Skeletal muscle cell (primary cell): ENCODE measurements around the gene NOL4L.

Experiments used
- DNase-seq: peaks from one replicate; pipeline ENCODE4 v3.0.0-alpha.2; 2010; ENCODE audit warnings: low read depth
- H3K4me3 ChIP-seq: 2 replicates; pipeline ENCODE4 v1.5.1; 2011; ENCODE audit warnings: low read depth, mild to moderate bottlenecking, control low read depth, low read length, moderate library complexity

NOL4L gene

DNA sequence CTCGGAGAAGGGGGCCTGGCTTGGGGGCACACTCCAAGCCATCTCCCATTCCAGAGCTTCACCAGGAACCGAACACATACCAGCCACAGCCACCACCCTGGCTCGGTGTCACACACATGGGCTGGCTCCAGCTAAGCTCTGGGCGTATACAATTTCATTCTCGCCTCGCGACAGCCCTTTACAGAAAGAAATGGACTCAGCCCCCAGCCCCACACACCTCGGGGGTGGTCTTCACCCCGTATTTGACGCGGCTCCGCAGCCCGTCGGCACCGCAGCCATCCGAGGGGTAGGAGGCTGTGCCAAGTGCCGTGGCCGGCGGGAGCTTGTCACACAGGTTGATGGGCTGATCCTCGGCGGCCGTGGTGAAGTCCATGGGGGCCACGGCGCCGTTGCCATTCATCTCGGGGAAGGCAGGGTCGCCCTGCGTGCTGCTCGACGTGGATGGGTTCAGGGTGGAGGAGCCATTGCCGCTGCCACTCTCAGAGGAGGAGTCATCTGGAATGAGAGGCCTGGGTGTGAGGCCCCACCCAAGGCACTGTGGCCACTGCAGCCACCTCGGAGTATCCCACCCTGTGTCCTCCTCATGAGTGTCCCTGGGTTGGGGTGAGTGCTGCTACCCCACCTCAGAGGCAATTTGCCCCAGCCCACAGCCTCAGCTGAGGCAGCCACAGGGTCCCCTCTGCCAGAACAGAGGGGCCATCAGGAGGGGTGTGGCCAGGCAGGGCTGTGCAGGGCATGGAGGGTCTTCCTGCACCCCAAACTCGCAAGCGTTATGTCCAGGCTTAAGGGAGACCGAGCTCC lies 129.0 kb downstream of the NOL4L start:
- no peak for DNase-seq
- H3K4me3 ChIP-seq: no peak overlapping the region

- no peak for DNase-seq
- no peak overlapping the region for H3K4me3 ChIP-seq
Observed at GRCh38 chr20:32455171-32455900, 129.8 kb downstream of the NOL4L start.

DNA sequence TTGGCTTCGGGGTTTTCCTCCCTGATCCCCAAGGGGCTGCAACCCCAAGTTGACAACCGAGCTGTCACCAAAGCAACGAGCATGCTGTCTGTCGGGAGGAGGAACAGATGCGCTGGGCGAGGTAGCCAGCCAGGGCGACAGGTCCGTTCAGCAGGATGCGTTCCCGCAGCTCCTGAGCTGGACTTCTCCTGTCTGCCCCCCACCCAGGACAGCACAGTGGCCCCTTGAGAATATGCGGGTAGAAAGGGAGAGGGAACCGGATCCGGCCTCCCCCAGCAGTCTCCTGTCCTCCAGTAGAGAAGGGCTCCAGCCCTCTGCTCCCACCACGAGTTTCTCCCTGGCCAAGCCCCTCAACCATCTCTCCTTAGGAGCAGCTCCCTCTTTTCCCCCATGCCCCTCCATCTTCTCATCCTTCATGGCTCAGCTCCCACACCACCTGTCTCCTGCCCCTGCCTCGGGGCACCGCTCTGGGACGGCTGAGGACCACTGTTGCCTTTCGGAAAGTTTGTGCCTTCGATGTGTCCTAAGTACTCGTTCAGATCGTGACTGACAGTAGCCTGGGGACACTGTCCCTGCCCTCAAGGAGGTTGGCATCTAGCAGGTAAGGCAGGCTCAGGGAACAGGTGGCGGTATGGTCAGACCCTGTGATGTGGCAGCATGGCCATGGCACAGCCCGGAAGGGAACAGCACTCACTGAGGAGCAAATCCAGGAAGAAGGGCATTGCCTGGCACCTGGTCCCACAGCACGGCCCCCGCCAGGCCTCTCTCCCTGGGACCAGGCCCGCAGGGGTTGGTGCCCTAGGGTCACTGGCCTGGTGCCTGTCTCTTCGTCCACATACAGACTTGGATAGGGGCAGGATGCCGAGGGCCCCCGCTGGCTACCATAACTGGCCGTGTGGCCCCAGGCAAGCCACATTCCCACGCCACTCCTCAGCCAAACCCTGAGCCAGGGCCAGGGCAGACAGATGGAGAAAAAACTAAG lies 130.7 kb downstream of the NOL4L start:
- no peak overlapping the region for H3K4me3 ChIP-seq
- DNase-seq: no peak

GRCh38 chr20:32453467-32454163 lies 131.5 kb downstream of the NOL4L start:
- H3K4me3 ChIP-seq: no peak overlapping the region
- DNase-seq: no peak

GRCh38 chr20:32452776-32453466 lies 132.2 kb downstream of the NOL4L start:
- no peak for DNase-seq
- H3K4me3 ChIP-seq: no peak overlapping the region

GRCh38 chr20:32451682-32452461 lies 133.3 kb downstream of the NOL4L start:
- no peak overlapping the region for H3K4me3 ChIP-seq

GRCh38 chr20:32451340-32451681 lies 133.8 kb downstream of the NOL4L start:
- H3K4me3 ChIP-seq: no peak overlapping the region
- DNase-seq: no peak

More at GRCh38 chr20:32451682-32452461, 133.3 kb downstream of the NOL4L start:
- no peak for DNase-seq

DNA sequence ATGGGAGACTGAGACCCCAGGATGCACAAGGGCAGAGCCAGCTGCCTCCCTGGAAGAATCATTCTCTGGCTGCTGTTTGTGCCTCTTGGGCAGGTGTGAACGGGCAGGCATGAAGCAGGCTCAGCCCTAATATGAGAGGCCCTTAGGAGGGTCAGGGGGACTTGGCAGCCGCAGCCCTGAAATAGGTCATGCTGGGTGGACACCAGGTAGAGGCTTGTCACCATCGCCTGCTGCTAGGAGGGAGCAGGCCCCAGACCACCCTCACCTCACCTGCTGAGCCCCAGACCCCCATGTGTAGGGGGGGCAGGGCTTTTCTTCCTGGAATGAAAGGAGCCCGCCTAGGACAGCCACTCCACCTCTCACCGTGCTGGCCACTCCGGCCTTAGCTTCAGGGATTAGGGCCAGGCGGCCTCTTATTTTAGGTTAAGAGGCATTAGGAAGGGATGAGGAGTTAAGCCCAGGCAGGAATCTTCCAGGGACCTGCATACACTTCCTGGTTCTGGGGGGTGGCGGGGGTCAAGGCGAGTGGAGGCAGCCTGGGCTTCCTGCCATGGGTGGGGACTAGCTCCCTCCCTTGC lies 134.6 kb downstream of the NOL4L start:
- no peak overlapping the region for H3K4me3 ChIP-seq
- no peak for DNase-seq

- no peak overlapping the region for H3K4me3 ChIP-seq
- DNase-seq: no peak
Observed at GRCh38 chr20:32449890-32450401, 135.2 kb downstream of the NOL4L start.

DNA sequence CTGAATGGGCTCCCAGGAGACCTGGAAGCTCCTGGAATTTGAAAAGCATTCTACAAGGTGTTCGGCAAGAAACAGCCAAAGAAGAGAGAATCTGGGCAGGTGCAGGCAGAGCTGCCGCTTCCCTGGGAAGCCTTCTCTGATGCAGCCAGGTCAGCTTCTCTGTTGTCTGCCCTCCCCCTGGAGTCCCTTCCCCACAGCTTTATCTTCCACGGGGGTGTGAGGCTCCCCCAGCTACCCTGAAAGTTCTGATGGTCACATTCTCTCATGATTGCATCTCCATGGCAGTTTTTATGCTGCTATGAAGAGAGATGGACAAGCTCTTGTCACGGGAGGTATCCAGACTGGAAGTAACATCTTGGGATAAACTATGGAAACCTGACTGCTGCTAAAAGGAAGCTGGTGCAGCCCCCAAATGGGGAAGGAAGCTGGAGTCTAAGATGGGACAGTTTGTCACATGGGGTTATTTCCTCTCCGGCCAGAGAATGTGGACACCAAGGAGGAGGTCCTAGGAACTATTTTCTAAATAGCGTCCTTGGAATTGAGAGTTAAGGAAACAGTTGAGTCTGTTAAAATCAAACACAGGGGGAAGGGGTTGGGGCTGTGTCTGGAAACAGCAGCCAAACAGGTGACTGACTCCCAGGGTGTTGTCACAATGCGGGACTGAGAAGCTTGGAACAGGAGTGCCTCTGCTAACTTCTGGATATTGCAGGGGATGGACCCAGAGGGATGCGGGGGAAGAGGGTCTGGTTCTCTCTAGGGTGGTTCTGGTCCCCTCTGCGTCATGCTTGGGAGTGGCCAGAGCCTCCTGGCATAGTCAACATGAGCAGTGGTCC lies 135.9 kb downstream of the NOL4L start:
- no peak overlapping the region for H3K4me3 ChIP-seq
- DNase-seq: no peak

GRCh38 chr20:32448306-32449056 lies 136.7 kb downstream of the NOL4L start:
- no peak overlapping the region for H3K4me3 ChIP-seq
- no peak for DNase-seq

DNA sequence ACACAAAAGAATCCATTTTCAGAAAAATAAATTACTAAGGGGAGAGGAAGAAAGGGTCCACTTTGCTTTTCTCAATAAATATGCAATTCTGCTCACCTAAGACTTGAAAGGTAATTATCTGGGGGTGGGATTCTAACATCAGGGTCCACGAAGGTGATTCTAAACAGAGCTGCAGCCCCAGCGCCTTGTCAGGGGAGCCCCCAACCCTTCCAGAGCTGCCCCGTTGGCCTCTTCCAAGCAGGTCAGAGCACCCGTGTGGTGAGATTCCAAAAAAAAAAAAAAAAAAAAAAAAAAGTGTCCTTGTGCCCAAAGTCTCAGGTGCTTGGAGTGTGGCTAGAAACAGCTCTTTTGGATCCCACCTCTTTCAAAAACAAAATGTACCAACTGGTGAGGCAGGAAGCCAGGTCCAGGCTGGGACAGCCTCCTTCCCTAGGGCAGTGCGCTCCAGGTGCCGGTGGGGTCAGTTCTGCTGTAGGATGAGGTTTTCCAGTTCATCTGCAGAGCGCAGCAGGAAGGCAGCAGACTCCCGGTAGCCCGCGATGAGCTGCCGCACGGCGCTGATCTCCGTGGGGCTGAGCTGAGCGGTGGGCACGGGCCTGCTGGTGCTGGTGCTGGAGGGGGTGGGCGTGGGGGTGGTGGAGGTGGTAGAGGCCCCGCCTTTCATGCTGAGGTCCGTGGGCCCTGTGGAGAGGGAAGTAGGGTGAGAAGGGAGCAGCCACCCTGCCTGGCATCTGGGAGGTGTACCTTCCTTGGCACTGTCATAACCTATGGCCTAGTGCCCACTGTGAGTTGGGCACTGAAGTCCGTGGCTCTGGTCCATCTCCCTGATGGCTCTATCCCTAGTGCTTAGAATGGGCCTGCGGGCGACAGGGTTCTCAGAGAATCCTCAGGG lies 137.8 kb downstream of the NOL4L start:
- DNase-seq: no peak
- no peak overlapping the region for H3K4me3 ChIP-seq

- no peak for DNase-seq
- no peak overlapping the region for H3K4me3 ChIP-seq
Observed at GRCh38 chr20:32446301-32447100, 138.6 kb downstream of the NOL4L start.

DNA sequence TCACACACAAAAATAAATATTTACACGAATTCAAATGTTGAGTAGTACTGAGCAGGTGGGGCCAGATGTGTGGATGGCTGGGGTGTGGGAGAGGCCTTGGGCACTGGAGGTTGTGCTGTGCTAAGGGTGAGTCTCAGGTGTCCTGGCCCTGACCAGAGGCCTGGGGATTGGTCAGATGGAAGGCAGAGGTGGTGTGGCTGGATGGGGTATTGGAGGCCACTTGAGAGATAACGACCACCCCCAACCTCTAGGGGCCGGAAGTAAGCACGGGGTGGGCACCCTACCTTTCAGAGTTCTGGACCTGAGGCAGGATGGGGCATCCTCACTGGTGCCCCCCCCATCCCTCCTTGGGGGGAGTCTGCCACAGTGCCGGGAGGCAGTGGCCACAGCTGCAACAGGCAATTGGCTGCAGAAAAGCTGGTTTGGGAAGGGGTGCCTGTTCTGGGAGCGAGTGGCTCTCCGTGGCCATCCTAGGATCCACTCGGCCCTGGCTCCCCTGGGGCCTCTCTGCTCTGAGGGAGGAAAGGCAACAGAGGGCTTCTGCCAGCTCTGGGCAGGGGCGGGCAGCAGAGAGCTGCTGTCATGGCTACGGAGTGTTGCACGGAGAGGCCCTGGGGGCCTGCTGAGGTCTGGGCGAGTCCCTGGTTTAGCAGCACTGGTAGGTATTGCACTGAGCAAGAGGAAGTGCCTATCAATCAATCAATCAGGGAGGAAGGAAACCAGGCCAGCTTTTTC lies 139.4 kb downstream of the NOL4L start:
- no peak overlapping the region for H3K4me3 ChIP-seq
- DNase-seq: no peak
